ENCODE data around the gene C1QTNF7.

C1QTNF7 gene, protein sequence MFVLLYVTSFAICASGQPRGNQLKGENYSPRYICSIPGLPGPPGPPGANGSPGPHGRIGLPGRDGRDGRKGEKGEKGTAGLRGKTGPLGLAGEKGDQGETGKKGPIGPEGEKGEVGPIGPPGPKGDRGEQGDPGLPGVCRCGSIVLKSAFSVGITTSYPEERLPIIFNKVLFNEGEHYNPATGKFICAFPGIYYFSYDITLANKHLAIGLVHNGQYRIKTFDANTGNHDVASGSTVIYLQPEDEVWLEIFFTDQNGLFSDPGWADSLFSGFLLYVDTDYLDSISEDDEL

DNA sequence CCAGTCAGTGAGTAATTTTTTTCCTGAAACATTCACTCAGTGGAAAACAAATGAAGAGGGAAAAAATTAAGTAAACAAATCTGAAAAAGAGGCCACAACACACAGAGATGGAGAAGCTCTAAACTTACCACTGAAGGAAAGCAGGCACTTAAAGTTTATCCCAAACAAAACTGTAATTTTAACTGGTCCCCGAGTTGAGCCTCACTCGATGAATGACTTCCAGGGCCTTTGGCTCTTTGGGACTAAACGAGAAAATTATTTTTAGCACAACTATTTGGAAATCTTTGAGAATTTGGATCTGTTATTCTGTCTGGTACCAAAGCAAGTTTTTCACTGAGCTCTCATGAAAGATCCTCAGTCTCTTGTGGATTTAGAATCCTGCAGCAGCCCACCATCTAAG lies at the start of gene C1QTNF7:
Gene C1QTNF7, plus strand, starts transcription at position 333 of the 400 bp plus-strand sequence. CDS start 7,711 bp downstream, outside the sequence.
- DNase-seq = no peak

DNA sequence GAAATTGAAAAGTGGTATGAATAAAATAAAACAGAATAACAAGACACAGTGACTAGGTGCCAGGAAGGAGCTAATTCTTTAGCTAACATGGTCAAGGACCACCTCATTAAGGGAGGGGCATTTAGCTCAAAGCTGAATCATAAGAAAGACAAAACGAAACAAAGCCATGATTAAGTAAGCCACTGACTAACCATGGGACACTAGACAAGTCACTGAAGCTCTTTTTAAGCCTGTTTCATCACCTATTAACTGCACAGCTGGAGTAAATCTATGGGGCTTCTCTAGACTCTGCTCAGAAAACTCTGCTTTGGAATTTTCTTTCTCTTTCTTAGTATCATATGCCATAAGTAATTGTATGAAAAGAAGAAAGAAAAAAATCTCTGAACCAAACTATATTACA lies 49.8 kb upstream of the C1QTNF7 start:
- no peak for DNase-seq

DNA sequence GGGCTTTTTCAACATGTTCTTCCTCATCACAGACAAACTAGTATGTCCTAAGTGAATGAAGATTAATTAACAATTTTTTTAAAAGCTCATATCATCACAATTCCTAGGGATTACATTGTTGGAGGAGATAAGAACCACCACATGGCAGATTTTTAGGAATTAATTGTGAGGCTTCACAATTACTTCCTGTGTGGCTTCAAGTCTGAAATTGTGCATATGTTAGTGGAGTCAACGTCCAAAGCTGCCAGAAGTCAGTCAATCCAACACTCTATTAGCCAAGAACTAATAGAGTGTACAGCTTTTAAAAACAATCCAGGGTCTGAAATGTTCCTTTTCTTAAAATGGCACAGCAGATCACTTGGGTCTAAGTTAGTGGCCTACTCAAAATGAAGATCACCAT lies 49.3 kb upstream of the C1QTNF7 start:
- no peak for DNase-seq

DNA sequence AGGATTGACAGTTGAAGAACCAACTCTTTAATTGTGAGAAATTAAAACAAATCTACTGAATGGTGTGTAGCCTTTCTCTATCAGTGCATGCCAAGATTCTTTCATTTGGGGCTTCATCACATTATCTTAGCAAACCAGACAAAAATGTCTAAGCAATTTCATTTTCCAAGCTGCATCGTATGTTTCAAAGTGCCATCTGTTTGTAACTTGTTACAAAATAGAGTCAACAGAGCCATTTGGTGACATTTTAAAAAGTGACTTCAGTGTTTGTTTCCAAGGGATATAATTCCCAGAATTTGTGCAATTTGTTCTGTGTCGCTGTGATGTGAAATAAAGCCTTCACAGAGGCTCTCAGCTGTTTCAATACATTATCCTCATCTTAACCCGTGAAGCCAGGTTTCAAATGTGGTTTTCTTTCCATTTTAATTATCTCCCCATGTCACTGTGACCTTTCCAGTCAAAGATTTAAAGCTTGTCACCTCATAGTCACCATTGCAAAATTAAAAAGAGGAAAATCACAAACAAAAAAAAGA lies 46.0 kb upstream of the C1QTNF7 start:
- no peak for DNase-seq

DNA sequence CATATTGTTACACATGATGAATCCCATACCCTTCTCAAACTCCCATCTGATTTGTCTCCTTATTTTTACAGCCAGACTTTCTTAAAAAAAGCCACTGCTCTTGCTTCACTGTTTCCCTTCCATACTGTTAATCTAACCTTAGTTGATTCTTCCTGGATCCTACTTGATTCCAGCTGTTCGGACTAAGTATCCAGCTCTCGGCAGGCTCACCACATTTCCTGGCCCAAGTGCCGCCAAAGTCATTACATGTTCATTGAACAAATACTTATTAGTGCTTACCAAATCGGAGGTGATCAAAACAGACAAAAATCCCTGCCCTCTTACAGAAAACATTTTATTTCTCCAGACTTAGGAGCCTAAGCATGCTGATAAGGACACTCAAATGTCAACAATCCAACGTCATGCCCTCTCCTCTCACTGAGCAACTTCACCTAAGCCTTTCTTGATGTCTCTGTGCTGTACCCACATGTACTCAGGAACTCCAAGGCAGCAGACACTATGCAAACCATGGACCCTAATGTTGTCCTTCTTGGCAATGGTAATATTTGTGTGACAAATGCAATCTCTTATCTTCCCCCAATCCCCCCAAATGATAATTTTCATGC lies 45.1 kb upstream of the C1QTNF7 start:
- no peak for DNase-seq

DNA sequence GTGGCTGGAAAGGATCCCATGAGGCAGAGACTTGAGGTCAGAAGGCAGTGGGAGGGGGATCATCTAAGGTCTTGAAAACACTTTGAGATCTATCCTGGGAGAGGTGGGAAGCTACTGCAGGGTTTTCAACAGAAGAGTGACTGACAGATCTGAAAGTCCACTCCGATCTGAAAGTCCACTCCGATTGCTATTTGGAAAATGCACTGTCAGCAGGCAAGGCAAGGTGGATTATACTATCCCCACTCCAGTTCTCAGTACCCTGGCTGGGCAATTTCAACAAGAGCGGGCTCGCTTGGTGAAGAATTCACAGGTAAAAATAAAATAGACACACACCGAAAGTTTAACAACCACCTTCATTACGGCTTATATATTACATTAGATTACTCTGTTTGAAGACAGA lies 42.3 kb upstream of the C1QTNF7 start:
- DNase-seq = no peak

DNA sequence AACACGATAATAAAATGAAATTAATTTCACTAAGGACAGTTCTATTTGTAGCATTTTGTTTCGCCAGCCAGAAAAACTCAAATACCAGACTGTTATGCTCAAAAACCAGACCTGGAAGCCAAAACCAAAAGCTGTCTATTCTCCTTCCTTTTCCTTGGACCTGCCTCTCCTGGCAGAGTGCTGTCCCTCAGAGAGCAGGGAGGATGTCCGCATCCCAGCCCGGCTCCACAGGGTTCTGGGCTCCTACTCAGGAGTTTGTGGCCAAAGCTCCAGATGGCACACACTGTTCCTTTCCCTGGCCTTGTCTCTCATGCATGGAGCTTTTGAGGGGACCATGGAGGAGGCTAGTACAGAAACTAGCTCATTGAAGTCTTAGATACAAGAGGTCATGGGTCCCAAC lies 41.9 kb upstream of the C1QTNF7 start:
- DNase-seq = no peak

DNA sequence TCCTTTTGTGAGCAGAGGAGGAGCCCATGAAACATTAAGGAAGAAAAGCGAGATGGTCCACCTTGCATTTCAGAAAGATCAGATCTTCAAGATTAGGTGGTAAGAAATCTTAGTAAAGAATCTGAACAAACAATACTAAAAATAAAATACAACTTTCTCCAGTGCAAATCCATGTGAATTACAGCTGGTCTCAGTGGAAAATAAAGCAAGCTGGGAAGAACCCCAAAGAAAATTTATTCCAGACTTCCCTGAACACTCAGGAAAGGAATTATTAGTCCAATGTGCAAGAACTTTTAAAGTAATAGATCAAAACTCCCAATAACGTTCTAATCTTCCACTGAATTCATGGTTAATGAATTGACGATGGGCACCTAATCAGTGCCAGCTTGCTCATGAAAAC lies 37.3 kb upstream of the C1QTNF7 start:
- no peak for DNase-seq

DNA sequence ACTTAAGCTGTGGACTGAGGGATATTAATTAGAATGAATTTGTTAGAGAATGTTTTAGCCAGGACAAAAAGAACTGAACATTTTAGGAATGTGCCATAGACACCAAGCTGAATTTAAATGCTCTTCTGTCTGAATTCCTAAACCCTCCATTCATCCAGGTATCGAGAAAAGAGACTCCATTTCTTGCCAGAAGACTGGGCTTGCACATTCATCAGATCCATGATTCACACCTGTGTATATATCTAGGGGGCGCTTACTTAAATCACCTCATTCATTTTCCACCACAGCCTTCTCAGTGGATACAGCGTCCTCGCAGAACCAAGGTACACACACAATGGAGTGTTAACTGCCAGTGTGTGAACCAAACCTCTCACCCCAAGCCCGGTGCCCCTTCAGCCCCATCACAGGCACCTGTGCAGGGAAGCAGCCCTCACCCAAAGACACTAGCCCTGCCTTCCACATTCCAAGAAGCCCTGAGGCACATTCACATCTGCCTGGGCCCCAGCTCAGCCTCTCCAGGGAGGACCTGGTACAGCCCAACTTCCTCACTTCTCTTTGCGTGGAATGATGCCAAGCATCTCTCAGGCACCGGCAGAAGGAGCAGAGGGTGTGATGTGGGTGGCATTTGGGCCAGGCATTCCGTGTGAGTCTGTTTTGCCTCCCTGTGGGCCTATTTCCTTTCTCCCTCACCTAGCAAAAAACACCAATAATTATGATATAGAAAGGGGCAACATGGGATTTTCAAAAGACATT lies 35.6 kb upstream of the C1QTNF7 start:
- DNase-seq = no peak

DNA sequence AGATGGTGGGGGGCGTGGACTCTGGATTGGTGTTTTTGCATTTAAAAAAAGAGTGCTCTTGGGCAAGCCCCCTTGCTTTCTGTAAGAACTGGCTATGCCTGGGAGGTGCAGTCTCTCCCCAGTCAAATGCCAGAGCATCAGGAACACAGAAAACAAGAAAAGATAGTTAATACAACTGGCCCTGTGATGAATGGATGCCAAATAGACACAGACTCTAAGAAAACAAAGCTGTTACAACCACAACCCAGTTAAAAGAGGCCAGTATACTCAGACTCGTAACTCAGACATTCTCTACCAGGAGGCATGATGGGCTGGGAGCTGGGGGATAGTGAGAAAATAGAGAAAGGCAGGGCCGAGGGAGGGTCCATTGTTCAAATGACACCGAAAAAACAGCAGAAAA lies 32.5 kb upstream of the C1QTNF7 start:
- DNase-seq = no peak

DNA sequence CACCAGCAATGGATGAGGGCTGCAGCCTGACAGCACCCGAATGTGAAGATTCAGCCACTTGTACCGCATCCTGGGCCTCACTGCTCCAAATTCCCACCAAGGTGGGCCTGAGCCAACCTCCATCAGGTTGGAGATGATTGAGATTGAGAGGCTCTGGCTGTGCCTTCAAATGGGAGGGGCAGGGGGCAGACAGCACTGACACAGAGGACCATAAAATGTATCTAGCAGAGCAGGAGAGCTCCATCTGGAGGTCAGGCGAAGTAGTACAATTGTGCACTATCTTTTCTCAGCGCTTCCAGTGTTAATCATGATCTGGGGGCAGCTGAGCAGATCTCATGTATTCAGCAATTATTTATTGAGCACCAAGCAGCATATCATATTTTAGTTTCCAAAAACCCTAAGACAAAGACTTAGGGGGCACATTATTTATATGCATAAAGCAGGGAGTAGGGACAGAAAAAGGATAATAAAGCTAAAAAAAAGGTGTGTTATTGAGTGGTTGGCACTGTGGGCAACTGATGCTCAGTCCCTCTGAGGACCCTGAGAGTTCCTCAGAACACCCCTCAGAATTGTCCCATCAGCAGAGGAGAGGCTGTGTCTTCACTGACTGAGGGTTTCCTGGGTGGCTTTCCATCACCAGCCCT lies 31.6 kb upstream of the C1QTNF7 start:
- peak; percentile 82 for DNase-seq

DNA sequence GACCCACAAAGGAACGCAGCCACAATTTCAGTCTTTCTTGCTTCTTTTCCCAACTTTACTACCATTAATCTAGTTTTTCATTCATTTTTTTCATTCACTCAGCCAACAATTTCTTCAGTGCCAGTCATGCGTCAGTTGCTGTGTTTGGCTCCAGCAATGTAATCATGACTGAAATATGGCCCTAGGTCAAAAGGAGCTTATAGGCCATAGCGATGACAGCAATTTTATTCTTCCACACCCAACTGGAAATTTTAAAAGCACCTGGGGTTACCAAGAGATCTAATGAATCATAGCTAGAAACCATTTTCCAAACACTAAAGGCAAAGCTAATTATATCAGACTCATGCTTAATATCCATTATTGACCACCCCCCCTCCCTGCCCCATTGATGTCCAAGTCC lies 29.8 kb upstream of the C1QTNF7 start:
- no peak for DNase-seq

DNA sequence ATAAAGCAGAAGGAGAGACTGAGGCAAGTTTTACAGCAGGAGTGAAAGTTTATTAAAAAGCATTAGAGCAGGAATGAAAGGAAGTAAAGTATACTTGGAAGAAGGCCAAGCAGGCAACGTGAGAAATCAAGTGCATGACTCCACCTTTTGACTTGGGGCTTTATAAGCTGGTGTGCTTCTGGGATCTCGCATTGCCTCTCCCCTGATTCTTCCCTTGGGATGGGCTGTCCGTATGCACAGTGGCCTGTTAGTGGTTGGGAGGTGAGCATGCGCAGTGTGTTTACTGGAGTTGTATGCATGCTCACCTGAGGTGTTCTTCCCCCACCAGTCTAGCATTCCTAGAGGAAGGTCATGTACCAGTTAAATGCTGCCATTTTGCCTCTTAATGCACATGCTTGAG lies 29.1 kb upstream of the C1QTNF7 start:
- no peak for DNase-seq

DNA sequence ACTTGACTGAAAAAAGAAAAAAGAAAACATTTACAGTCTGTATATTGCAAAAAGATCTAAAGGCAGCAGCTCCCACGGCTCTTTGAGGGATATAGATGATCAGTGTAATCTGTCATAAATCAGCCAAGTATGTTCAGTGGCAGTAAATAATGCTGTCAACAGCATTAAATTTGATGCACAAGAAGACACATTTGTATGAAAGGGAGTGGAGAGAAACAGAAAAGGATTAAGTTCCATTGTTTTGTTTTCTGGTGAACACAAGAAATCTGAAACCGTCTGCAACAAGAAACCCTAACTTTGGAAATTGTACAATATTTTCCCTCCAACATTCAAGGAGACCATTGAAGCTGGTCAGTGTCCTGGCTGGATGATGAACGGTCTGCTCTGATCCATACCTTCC lies 27.6 kb upstream of the C1QTNF7 start:
- DNase-seq = no peak

DNA sequence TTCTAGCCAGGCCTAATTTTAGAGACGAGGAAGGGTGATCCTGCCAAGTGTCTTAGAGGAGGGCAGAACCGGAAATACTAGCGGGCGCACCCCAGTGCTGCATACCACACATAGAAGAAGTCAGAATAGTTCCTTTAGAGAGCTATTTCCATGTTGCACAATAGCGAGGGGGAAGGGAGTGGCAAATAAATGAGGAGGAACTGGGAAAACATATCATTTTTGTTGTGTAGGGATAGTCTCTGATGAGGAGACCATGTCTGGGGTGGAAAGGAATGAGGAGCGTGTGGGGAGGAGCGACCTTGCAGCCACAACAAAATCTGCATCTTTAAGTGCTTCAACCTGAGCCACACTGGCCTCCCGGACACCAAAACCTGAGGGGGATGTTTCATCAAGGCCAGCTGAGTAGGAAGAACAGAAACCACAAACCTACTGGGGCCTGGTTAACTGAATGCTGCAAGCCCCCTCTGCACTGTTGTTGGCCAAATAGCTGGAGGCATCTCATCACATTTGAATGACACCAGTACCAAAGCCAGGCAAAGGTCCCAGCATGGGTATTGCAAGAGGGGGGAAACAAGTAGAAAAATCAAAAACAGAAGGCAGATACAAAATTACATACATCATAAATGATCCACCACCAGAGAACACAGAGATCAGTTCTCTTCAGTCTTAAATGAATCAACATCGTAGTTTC lies 26.7 kb upstream of the C1QTNF7 start:
- DNase-seq = no peak

DNA sequence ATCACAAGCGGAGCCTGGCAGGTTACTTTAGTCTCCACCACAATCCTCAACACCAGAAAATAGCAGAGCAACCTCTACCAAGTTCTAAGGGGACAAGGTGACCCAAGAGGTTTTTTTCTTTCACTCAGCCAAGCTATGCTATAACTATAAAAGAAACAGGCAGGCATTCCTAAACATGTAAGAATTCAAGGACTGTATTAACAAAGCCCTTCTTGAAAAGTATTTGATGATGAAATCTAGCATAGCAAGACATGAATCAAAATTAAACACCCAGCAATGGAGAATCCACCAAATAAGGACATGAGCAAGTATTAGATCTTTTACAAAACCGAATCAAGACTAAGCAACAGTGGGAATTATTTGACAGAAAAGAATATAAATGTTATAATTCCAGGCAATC lies 25.7 kb upstream of the C1QTNF7 start:
- DNase-seq = no peak

DNA sequence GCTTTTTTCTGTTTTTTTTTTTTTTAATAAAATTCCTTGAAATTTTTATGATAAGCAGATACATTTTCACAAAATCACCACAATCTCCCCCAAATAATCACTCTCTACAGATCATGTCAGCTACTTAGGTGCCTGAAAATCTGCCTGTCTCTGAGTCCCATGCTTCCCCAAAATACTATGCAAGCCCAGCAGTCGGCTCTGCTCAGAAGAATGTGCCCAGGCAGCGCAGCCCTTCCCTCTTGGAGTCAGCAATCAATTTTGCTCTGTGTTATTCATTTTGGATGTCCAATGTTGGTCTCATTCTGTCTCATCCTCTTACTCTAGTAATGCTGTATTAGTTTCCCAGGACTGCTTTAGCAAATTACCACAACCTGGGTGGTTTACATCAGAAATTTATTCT lies 24.9 kb upstream of the C1QTNF7 start:
- DNase-seq = no peak

DNA sequence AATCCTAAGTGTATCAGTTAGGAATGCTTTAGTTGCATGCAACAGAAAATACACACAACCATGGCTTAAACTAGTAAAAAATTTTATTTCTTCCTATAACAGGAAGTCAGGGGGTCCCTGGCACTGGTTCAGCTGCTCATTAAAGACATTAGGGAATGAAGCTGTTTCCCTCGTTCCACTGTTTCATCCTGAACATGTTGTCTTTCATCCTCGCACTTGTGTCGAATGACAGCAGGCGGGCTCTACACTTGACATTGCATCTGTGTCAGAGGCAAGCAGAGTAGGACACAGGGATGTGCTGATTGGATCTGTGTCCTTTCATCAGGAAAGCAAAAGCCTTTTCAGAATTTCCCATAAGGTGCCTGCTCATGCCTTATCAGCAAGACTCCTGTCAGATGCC lies 22.8 kb upstream of the C1QTNF7 start:
- DNase-seq = no peak

DNA sequence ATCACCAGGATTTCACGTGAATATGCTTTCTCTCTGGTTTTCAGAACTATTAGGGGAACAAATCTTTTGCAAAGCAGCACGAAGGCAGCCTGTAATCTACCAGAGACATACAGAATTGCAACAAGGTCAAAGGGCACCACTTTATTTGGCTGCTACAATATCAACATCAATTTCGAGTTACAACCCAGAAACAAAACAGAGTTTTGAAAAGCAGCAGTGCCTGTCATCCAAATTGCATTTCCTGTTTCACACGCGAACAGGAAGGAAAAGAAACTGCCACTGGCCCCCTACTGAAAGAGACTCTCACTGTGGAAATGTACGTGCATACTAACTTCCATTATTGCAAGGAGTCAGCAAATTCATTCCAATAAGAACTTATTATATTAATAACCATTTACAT lies 17.1 kb upstream of the C1QTNF7 start:
- DNase-seq = no peak

DNA sequence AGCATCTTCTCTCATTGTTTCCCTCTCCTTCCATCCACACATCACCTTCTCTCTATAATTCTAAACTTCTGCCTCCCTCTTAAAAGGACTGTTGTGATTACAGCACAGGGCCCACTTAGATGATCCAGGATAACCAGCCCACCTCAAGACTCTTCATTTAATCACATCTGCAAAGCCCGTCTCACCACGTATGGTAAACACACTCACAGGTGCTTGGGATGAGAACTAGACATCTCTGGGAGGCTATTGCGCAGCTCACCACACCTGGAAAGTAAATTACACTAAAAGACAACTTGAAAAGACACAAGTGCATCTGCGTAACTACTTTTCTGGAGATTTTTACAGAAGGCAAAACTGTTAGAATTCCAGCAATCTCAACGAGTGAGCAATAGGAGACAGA lies 15.4 kb upstream of the C1QTNF7 start:
- no peak for DNase-seq

DNA sequence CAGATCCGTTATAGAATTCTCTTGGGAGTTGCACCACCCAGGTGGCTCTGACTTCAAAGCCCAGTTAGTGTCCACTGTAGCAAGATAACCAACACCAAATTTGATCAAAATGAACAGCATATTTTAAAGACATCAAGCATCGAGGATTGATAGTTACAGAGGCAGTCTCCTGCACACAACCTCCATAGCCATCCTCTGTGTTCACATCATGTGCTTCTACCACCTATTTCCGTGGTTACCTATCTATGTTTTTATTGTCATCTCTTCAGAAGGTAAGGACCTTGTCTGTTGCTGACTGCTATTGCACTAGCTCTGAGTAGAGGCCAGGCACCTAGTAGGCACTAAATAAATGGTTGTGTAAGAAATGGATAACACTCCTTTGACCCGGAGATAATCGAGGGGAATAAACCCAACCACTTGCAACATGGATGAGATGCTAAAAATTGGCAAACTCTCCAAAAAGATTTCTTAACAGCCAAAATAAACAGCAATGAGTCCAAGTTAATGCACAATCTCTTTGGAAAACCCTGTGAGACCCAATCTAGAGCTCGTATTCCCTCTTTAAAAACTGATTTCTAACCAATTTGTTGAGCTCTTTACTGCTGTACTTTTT lies 14.7 kb upstream of the C1QTNF7 start:
- no peak for DNase-seq

DNA sequence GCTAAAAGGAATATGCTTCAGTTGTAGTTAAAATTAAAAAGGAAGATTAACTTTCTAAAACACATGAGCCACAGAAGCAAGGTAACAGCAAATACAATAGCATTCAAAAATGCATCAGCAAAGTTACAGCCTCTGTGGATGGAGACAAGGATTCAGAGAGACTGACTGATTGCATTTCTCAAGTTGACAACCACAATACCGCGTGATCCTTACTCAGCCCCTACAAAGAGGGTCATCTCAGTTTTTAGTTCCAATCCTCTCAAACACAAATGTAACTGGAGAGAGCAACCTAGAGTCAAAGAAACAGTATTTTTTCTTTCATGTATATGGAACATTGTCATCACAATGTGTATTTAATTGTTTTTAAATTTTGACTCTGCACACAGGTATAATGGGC lies 14.2 kb upstream of the C1QTNF7 start:
- no peak for DNase-seq

Measured in DMS53 (cell line).